Stimulated activated naive CD8-positive, alpha-beta T cell treated with anti-CD3 and anti-CD28 coated beads, Interleukin-15, amount 100 ng/mL, for 72 hours (primary cell): ENCODE measurements around the gene ABCC8.

Experiments used
- ATAC-seq: fragments of 150-1000 bp; cut with Tn5 transposase; 2 replicates; pipeline ENCODE4 v1.10.0; 2021; ENCODE audit warnings: mild to moderate bottlenecking, moderate library complexity
- DNase-seq, 2 donors: peaks; one replicate each; pipeline ENCODE4 v3.0.0; 2021 to 2022
- H3K27ac Mint-ChIP-seq, 2 donors: one replicate each; pipeline ENCODE4 v1.8.0; 2022; ENCODE audit warnings: mild to moderate bottlenecking in 2 of 2, mixed read lengths in 2 of 2, moderate library complexity in 2 of 2
- H3K27me3 Mint-ChIP-seq: one replicate; pipeline ENCODE4 v1.8.0; 2022; ENCODE audit warnings: mixed read lengths
- H3K4me1 Mint-ChIP-seq: one replicate; pipeline ENCODE4 v1.8.0; 2022; ENCODE audit warnings: mild to moderate bottlenecking, mixed read lengths
- H3K4me3 Mint-ChIP-seq, 2 donors: one replicate each; pipeline ENCODE4 v1.8.0; 2022; ENCODE audit warnings: mild to moderate bottlenecking in 2 of 2, mixed read lengths in 2 of 2, moderate library complexity in 1 of 2
- H3K9me3 Mint-ChIP-seq, 2 donors: one replicate each; pipeline ENCODE4 v1.8.0; 2022; ENCODE audit warnings: mixed read lengths in 2 of 2

ABCC8 gene

GRCh38 chr11:17476317-17477083, at the start of gene ABCC8:
ABCC8 (minus strand) TSS chr11:17476845; CDS start chr11:17476776, 69 bp downstream.
- Mint-ChIP-seq H3K27me3 (peaks cover 88% of the 10 kb centered on the region), H3K27ac (no peak within 1 kb of the TSS), H3K4me3 (peak within 1 kb of the TSS; percentile 17 to 60), H3K9me3 (no peaks in the 10 kb centered on the region), H3K4me1 (peaks cover 10% of the 10 kb centered on the region)
- DNase-seq (no peak), ATAC-seq (peak; percentile 19)

DNA sequence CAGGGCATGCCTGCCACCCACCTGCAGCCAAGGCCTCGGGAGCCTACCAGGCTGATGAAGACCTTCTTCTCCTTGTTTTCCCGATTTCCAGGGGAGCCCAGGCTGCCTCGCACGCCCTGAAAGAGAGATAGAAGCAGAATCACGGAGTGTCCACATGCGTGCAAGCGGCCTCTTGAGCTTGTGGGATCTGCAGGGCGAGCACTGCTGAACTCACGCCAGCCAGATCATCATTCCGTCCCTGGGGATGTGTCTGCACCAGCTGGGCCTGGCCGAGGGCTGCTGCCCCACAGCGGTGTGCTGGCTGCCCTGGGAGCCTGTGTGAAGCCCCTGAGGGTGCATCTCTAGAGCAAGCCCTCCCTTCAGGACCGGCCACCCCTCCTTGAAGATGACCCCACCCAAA, 49.7 kb upstream of the ABCC8 start:
- H3K27me3 Mint-ChIP-seq = peaks cover 23% of the 10 kb centered on the region
- no peaks in the 10 kb centered on the region for H3K9me3 Mint-ChIP-seq
- H3K4me1 Mint-ChIP-seq = no peaks in the 10 kb centered on the region
- ATAC-seq = no peak
- no peak overlapping the region for H3K4me3 Mint-ChIP-seq
- DNase-seq = no peak
- H3K27ac Mint-ChIP-seq = no peak overlapping the region

GRCh38 chr11:17525570-17525969, 48.9 kb upstream of the ABCC8 start:
- Mint-ChIP-seq H3K27ac (no peak overlapping the region), H3K4me1 (no peaks in the 10 kb centered on the region), H3K4me3 (no peak overlapping the region), H3K27me3 (peaks cover 23% of the 10 kb centered on the region), H3K9me3 (no peaks in the 10 kb centered on the region)
- no peak for DNase-seq
- no peak for ATAC-seq

DNA sequence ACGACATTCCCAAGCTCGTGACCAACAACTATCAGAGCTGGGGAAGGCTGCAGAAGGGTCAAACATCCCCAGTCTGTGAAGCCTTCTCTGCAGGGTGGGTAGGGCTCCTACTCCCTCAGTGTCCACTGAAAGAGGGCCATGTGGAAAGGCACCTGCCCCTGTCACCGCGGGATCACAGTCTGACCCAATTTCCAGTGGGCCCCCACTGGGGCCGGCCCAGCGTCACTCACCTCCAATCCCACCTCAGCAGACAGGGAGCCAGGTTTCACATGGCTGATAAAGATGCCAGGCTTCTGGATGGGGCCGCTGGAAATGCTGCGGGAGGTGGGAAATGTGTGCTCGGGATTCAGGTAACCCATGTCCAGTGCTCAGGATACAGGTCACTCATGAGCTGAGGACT, 47.6 kb upstream of the ABCC8 start:
- no peak for ATAC-seq
- no peak overlapping the region for H3K27ac Mint-ChIP-seq
- peaks cover 19% of the 10 kb centered on the region for H3K27me3 Mint-ChIP-seq
- H3K9me3 Mint-ChIP-seq = no peaks in the 10 kb centered on the region
- DNase-seq = no peak
- H3K4me3 Mint-ChIP-seq = no peak overlapping the region
- H3K4me1 Mint-ChIP-seq = no peaks in the 10 kb centered on the region

- H3K27me3 Mint-ChIP-seq = peaks cover 7% of the 10 kb centered on the region
- no peak overlapping the region for H3K4me3 Mint-ChIP-seq
- no peak for DNase-seq
- H3K4me1 Mint-ChIP-seq = no peaks in the 10 kb centered on the region
- no peak for ATAC-seq
- peak overlapping the region in 1 of 2 donors; percentile 16 for H3K27ac Mint-ChIP-seq
- no peaks in the 10 kb centered on the region for H3K9me3 Mint-ChIP-seq
Measured at GRCh38 chr11:17522655-17523054, 46.0 kb upstream of the ABCC8 start.

DNA sequence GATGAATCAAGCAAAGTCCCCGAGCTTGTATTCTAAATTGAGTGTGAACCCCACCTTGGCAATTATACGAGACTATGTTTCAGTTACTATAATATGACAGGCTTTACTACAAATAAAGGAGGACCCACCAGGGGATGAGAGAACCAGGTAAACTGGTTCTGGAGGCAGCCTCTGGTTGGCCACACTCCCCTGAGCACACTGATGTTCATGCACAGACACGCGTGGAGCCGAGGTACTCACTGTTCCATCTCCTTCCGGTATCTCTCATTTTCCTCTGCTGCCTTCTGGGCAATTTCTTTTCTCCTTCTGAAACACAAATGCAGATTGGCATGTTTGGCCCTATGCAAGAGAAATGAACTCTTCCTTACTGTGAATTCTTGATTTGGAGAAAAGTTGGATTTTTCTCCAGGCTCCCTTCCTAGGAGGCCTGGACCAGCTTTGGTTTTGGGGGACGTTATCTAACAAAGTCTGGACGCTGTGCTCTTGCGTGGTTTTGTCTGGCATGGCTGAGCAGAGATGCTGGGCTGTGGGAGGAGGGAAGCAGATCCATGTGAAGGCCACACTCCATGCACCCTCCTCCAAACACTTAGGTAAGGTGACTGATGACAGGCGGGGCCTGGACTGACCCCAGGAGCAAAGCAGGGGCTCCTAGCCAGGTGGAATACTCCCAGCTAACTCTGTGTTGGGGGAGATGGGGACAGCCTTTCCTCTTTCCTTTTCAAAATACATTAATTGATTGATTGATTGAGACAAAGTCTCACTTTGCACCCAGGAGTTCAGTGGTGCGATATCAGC, 44.7 kb upstream of the ABCC8 start:
- no peak overlapping the region for H3K27ac Mint-ChIP-seq
- peaks cover 5% of the 10 kb centered on the region for H3K27me3 Mint-ChIP-seq

DNA sequence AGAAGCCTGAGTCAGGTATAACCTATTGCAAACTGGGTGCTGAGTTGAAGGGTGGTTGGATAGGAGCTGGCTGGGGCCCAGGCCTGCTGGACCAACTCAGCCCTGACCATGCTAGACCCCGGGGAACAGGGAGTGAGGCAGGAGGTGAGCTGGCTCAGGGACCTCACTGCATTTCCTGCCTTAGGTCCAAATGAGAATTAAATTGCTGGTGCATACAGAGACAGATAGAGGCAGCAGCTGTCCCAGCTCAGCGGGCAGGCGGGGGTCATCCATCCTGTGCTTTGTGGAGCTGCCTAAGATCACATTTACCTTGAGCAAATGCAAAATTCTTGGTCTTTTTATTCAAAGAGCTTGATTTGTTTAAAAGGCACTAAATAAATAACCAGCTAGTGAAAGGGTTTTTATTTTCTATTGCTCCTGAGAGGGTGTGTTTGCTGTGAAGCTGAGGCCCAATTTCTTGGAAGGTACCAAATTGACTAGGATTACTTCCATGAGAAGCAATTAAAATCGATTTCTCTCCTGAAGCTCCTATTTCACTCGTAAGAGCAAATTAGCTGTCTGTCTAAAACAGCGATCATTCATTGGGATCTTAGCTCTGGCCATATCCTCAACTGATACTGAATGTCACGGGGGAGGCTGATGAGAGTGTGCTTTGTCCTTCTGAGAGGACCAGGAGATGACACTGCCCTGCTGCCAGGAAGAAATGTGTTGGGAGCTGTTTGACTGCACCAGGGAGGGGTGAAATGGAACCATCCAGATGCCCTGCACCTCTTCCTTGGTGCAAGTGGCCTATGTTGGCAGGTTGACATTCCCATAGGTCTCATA, 42.6 kb upstream of the ABCC8 start:
- ATAC-seq = no peak

More for the DNA sequence above, 44.7 kb upstream of the ABCC8 start:
- ATAC-seq = no peak
- DNase-seq = no peak
- H3K4me1 Mint-ChIP-seq = no peaks in the 10 kb centered on the region
- H3K4me3 Mint-ChIP-seq = no peak overlapping the region
- H3K9me3 Mint-ChIP-seq = no peaks in the 10 kb centered on the region

GRCh38 chr11:17518366-17518765, 41.7 kb upstream of the ABCC8 start:
- Mint-ChIP-seq H3K27ac (no peak overlapping the region), H3K27me3 (peaks cover 3% of the 10 kb centered on the region), H3K9me3 (no peaks in the 10 kb centered on the region), H3K4me3 (no peak overlapping the region), H3K4me1 (no peaks in the 10 kb centered on the region)
- DNase-seq (no peak), ATAC-seq (no peak)

More for the DNA sequence above, 42.6 kb upstream of the ABCC8 start:
- H3K9me3 Mint-ChIP-seq = no peaks in the 10 kb centered on the region
- H3K4me1 Mint-ChIP-seq = no peaks in the 10 kb centered on the region
- H3K27ac Mint-ChIP-seq = no peak overlapping the region
- H3K27me3 Mint-ChIP-seq = no peaks in the 10 kb centered on the region
- DNase-seq = no peak
- no peak overlapping the region for H3K4me3 Mint-ChIP-seq

DNA sequence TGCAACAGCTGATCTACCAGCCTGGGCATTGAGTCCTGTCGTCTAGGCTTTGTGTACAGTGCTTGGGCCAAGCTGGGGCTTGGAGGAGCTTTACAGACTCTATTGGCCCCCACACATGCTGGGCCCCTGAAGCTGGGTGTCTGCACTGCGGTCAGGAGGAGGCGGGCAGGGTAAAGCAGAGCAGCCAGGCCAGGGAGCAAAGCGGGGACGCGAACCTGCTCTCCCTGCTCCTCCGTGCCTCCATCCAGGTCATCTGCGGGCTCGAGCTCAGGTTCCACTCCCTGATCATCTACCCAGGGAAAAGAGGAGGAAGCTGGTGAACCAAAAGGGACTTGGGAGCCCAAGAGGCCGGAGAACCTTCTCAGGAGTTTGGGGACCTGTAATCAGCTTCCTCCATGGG, 40.5 kb upstream of the ABCC8 start:
- no peak for DNase-seq
- H3K9me3 Mint-ChIP-seq = no peaks in the 10 kb centered on the region
- no peak overlapping the region for H3K4me3 Mint-ChIP-seq

DNA sequence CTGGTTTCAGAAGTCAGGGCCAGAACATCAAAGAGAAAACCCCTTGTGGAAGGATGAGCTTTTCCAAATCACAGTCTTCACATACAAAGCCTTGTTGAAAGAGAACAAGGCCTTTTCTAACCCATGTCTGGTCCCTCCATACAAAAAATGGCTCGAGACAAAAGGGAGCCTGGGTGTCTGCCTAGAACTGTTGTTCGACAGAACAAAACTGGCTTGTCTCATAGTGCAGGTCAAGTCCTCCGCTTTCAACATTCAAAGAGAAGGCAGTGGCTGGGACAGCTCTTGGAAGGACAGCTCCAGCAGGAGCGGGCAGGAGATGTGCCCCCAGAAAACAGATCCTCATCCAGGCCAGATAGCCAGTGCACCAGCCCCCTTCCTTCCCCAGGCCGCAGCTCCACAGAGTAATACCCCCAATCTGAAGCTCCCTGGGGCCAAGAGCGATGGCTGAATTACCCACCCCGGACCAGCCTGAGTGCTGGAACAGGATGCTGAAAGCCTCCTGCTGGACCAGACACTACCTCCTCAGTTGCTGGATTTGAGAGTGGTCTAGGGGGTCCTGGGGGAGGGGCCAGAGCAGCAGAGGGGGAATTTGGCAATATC, 40.0 kb upstream of the ABCC8 start:
- no peak for ATAC-seq
- H3K4me1 Mint-ChIP-seq = no peaks in the 10 kb centered on the region
- H3K27me3 Mint-ChIP-seq = peaks cover 13% of the 10 kb centered on the region
- DNase-seq = no peak
- H3K4me3 Mint-ChIP-seq = no peak overlapping the region
- peak overlapping the region in 1 of 2 donors; percentile 31 for H3K27ac Mint-ChIP-seq
- no peaks in the 10 kb centered on the region for H3K9me3 Mint-ChIP-seq

More for the DNA sequence above, 40.5 kb upstream of the ABCC8 start:
- peak overlapping the region in 1 of 2 donors; percentile 31 for H3K27ac Mint-ChIP-seq
- ATAC-seq = no peak
- peaks cover 13% of the 10 kb centered on the region for H3K27me3 Mint-ChIP-seq
- H3K4me1 Mint-ChIP-seq = no peaks in the 10 kb centered on the region

DNA sequence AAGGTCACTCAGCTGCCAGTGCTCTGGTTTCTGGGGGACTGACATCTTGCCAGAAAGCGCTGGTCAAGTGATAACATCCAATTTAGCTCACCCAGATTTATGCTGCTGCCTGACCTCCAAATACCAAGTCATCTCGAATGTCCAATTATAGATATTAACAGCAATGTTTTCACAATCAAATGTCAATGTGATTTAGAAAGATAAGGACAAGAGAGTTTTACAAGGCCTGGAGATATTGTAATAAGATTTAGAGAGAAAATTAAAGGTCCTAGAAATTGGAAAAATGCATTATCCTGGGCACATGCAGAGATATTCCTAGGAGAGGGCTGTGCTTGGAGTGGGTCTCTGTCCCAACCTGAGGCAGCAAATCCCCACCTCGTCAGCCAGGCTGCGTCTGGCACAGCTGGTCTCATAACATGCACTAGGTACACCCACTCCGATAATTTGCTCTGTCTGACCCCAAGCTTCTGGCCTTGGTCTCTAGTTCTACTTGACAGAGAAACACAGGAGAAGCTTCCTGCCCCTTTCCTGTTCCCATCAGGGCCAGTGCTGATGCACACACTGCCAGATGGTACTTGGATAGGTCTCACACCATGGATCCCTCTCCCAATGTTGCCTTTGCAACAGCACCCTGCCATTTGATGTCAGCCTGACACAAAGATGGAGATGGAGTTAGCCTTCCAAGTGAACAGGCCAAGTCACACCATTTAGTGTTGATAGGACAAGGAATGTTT, 39.0 kb upstream of the ABCC8 start:
- DNase-seq (no peak), ATAC-seq (no peak)
- Mint-ChIP-seq H3K4me1 (no peaks in the 10 kb centered on the region), H3K27ac (peak overlapping the region in 1 of 2 donors; percentile 40), H3K4me3 (no peak overlapping the region), H3K27me3 (peaks cover 16% of the 10 kb centered on the region), H3K9me3 (no peaks in the 10 kb centered on the region)

DNA sequence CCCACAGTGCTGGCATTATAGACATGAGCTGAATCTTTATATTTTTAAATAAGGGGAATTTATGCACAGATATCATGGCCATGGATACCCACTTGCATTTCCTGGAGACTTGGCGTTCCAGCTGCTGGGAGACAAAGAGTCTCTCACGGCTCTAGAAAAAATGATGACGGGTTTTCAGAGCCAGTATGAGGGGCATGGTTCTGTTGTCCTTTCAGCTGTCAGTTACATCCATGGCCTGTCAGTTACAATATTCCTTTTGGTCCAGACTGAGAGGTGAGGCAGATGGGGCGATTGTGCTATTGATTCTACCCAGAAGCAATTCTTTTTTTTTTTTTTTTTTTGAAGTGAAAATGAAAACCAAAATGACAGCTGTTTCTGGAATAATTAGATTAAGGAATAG, 37.8 kb upstream of the ABCC8 start:
- Mint-ChIP-seq H3K27ac (no peak overlapping the region), H3K4me3 (no peak overlapping the region), H3K9me3 (no peaks in the 10 kb centered on the region), H3K4me1 (no peaks in the 10 kb centered on the region), H3K27me3 (peaks cover 21% of the 10 kb centered on the region)
- ATAC-seq (no peak), DNase-seq (no peak)

DNA sequence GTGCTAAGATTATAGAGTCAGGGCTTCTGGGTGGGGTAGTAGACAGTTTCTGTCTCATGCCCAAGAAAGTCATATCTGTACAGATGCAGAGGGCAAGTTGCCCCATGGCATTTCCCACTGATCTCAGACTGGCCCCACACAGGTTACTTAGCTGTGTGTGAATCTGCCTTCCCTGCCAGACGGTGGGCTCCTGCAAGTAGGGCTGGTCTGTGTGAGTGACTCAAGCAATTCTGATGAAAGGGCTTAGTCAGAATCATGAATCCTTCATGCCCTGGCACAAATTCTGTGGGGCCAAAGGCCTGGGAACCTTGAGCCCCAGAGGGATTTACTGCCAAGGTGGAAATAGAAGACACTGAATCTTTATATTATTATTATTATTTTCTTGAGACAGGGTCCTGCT, 37.2 kb upstream of the ABCC8 start:
- Mint-ChIP-seq H3K27me3 (peaks cover 26% of the 10 kb centered on the region), H3K27ac (no peak overlapping the region), H3K4me1 (no peaks in the 10 kb centered on the region), H3K4me3 (no peak overlapping the region), H3K9me3 (no peaks in the 10 kb centered on the region)
- ATAC-seq (no peak), DNase-seq (no peak)

GRCh38 chr11:17512101-17512500, 35.5 kb upstream of the ABCC8 start:
- Mint-ChIP-seq H3K27ac (no peak overlapping the region), H3K9me3 (no peaks in the 10 kb centered on the region), H3K4me3 (no peak overlapping the region), H3K27me3 (peaks cover 33% of the 10 kb centered on the region), H3K4me1 (no peaks in the 10 kb centered on the region)
- ATAC-seq = no peak
- no peak for DNase-seq

- Mint-ChIP-seq H3K27ac (no peak overlapping the region), H3K4me3 (no peak overlapping the region), H3K4me1 (no peaks in the 10 kb centered on the region), H3K27me3 (peaks cover 33% of the 10 kb centered on the region), H3K9me3 (no peaks in the 10 kb centered on the region)
- no peak for ATAC-seq
- no peak for DNase-seq
Measured at GRCh38 chr11:17511571-17511970, 34.9 kb upstream of the ABCC8 start.
